H1 (cell line): Measurements from ENCODE around the gene C2orf72. TPM values are rescaled to one million over a fixed set of nuclear protein-coding genes. Genes with fewer than 3 reads are reported as not detected.

ENCODE experiments used
- CHD7 ChIP-seq: fragments of 300-600 bp; sonication (generic); IDR thresholded peaks from 2 replicates; pipeline ENCODE4 v1.7.1; 2012; ENCODE audit warnings: low read length, moderate library complexity, mild to moderate bottlenecking, inconsistent platforms; ENCODE audit not compliant: insufficient replicate concordance
- MAX ChIP-seq: IDR thresholded peaks from 2 replicates; pipeline ENCODE4 v1.6.1; 2012; ENCODE audit warnings: inconsistent platforms
- RAD21 ChIP-seq, 2 experiments: IDR thresholded peaks in 1 of 2; conservative IDR thresholded peaks in 1 of 2; 2 replicates each; pipeline ENCODE4 v1.6.1; 2011; ENCODE audit warnings: low read depth in 2 of 2, low read length in 2 of 2, improper control_type of control experiment in 1 of 2, inconsistent platforms in 1 of 2, mild to moderate bottlenecking in 1 of 2, moderate library complexity in 1 of 2
- RNF2 ChIP-seq: fragments of 200-900, 300-1000 bp; sonication (generic); IDR thresholded peaks from 2 replicates; pipeline ENCODE4 v1.7.1; 2016; ENCODE audit warnings: borderline replicate concordance, low read depth, mild to moderate bottlenecking, antibody characterized with exemption, low read length; ENCODE audit not compliant: poor library complexity, severe bottlenecking; ENCODE audit errors: missing control alignments
- RXRA ChIP-seq: IDR thresholded peaks from 2 replicates; pipeline ENCODE4 v1.6.1; 2011; ENCODE audit warnings: low read depth, mild to moderate bottlenecking, low read length, moderate library complexity; ENCODE audit not compliant: insufficient read depth
- SIRT6 ChIP-seq: IDR thresholded peaks from one replicate; pipeline ENCODE4 v1.7.1; 2012; ENCODE audit warnings: low read length, inconsistent platforms
- polyA plus RNA-seq, 7 experiments: library from polyadenylated mRNA; depleted of rRNA in 3 of 7; stranded (reverse) in 5 of 7; unstranded in 2 of 7; fragments of >200 nt in 5 of 7; fragments of 200-250 nt in 2 of 7; gene quantifications; 1 replicate in 5 of 7; 2 replicates in 1 of 7; 4 replicates in 1 of 7; pipeline versions ENCODE4 v1.2.1 to v1.2.3, GENCODE V29; 2011 to 2013; ENCODE audit warnings: missing spikeins in 2 of 7, mixed read lengths in 2 of 7
- total RNA-seq: library from RNA; stranded (reverse); fragmentation: NEBNext Ultra II Directional; extraction: Animal tissue kit (Norgen Biotek cat#: 25700); gene quantifications from 2 replicates; pipeline ENCODE4 v1.2.1, GENCODE V29; 2021

The C2orf72 gene
- total and polyA plus RNA-seq, 2 of the 8 experiments (the other 6 are each of a cell fraction or from before 2014, with no cell fraction given): 1.1 to 1.7 TPM

GRCh38 chr2:231056453-231057416, 19.4 kb downstream of the C2orf72 start, which contains the start of gene PSMD1 (continued):
- TF ChIP-seq CHD7 (no peak), MAX (peak; percentile 70), RXRA (no peak), RNF2 (no peak), RAD21 (IDR thresholded peaks at IDR 0.05 in 1 of 2, conservative IDR thresholded peaks at IDR 0.05 in 1 of 2; ENCODE audit: low read depth in 2 of 2, low read length in 2 of 2) (peak in 1 of 2 experiments; percentile 29; a peak in 1 of 4 replicates), SIRT6 (no peak)
